ENCODE measurements around the gene WDFY4.

- no peak for TF ChIP-seq CTCF (conservative IDR thresholded peaks at IDR 0.05; ENCODE audit: low read length)
- TF ChIP-seq EZH2phosphoT487 (IDR thresholded peaks at IDR 0.05; ENCODE audit: borderline replicate concordance): no peak
Observed at GRCh38 chr10:48758411-48758810, 73.7 kb downstream of the WDFY4 start.
